Mesenteric fat pad (tissue), 1 donor: Measurements from ENCODE around the gene RBM33. TPM values are rescaled to one million over a fixed set of nuclear protein-coding genes. Genes with fewer than 3 reads are reported as not detected.

Source experiments
- DNase-seq: peaks from one replicate; pipeline ENCODE4 v3.0.0-alpha.2; 2020; ENCODE audit warnings: low spot score
- total RNA-seq: library from RNA; stranded (reverse); fragmentation: NEBNext Ultra II Directional; extraction: Animal tissue kit (Norgen Biotek cat#: 25700); gene quantifications from one replicate; pipeline ENCODE4 v1.2.1, GENCODE V29; 2021
- donor health status: DM: yes; HTN: yes; CAD: no.

The RBM33 gene
- total RNA-seq, 1 donor from 2014 or later, result 43.7 TPM

DNA sequence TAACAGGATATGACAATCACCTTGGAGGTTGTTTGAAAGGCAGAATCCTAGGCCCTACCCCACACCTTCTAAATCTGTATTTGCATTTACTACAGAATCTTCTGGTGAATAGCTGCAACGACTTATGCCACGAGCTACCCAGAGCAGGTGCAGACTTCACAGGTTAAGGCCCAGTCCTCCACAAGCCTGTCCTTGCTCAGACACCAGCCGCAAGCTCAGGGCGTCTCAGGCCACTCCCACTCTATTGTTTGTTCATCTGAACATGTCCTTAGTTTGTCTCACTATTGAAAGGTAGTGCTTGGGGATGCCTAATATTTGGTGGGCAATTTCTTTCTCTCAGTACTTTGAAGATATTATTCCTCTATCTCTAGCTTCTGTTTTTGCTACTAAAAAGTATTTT is 18.9 kb upstream of the RBM33 start:
- DNase-seq, result no peak

DNA sequence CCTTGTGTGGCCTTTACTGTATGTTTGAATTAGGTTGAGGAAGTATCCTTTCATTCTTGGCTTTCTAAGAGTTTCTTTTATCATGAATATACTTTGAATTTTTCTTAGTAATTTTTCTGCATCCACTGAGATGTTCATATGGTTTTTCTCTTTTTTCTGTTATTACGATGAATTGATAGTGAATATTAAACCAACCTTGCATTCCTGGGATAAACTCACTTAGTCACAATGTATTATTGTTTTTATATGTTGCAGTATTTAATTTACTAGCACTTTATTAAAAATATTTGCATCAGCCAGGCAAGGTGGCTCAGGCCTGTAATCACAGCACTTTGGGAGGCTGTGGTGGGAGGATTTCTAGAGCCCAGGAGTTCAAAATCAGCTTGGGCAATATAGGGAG is 15.3 kb upstream of the RBM33 start:
- no peak for DNase-seq

DNA sequence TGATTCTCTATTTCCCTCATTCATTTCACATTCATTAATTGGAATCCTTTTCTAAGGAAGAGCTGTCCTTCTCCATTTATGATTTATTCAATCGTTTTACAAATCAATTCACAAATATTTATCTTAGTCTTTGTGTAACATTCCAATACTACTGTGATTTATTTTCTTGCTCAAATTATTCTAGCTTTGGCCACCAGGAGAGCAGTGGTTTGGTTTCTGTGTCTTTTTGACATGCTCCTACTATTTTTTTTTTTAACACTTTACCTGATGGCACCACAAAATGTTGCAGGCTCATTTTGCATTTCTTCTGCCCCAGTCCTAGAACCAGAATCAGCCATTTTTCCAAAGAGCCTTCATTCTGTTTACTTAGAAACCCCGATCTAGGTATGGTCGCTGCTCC is 13.3 kb upstream of the RBM33 start:
- no peak for DNase-seq

DNA sequence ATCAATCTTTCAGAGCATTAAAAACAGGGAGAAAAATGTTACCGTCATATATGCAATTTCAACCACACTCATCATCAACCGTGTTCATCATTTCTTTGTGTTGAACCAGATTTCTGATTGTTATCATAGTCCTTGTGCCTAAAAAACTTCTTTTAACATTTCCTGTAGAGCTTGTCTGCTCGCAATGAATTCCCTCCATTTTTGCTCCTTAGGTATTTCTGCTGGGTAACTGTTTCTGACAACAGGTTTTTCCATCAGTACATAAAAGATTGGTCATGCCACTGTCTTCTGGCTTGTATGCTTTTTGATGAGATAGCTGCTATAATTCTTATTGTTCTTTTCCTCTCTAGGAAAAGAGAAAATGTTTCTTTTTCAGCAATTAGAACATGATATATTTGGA is 8.6 kb upstream of the RBM33 start:
- DNase-seq, result no peak

DNA sequence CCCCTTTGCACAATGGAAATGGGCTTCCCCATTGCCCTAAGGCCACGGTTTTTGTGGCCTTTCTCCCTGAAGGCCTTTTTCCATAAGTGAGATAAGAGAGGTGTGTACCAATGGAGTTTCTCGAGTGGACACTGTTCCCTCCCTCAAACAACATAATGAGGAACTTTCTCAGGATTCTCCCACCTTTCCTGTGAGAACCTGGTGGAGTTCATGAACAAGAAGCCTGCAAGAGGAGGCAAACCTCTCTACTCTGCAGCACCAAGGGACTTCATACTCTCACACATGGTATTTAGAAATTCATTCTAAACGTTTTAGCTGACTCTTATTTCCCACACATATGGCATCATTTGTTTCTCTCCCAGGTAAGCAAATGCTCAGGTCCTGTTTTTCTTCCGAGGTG is 7.3 kb upstream of the RBM33 start:
- no peak for DNase-seq

DNA sequence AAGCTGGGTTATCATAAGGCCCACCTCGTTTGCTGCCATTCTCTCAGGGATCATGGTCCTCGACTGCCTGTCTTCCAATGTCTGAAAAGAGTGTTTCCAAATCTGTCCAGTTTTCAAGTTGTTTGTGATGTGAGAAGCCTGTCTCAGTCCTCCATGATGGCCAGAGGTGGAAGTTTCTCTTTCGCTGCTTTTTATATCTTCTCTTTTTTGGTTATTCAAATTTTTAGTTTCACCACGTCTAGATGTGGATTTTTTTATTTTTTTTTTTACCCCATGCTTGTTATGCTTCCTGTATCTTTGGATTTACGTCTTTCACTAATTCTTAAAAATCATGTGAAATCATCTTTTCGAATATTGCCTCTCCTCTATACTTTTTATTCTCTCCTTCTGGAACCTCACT is 6.1 kb upstream of the RBM33 start:
- DNase-seq, result no peak

DNA sequence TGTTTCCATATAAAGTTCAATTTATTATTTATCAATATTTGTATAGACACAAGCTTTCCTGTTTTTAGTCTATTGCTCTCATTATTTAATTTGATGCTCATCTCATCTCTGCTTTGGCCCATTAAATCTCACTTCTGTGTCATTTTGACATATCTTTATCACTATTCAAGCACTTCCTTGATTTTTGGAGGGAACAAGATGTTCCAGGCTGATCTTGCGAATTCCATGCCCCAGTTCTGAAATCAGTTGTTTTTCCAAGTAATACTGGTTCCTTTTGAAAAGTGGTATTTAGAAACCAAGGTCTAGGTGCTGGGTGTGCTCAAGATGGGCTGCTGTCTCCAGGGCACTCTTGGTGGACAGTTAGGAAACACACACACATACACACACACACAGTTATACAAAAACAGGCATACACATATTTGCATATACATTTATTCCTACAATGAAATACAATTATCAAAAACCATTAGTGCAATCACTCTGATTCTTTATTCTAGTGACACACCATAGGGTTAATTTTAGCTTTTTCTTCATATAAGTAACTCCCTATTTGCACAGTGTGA is 4.4 kb upstream of the RBM33 start:
- DNase-seq, result no peak

DNA sequence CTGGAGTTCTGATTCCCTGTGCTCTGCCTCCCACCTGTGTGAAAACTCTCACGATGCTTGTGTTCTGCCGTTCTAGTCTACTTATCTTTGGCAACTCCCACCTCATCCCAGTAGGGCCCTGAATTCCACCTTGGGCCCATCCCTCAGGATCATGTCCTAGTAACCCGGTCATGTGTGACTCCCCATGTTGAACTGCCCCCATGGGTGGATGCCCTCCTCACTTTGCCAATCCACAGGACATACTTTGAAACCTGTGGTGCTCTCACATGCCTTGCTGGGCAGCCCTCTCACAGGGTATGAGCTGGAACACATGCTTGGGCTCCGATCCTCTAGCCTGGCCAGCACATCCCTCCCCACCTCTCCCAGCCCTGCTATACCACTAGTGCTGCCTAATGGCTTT is 3.8 kb upstream of the RBM33 start:
- no peak for DNase-seq

DNA sequence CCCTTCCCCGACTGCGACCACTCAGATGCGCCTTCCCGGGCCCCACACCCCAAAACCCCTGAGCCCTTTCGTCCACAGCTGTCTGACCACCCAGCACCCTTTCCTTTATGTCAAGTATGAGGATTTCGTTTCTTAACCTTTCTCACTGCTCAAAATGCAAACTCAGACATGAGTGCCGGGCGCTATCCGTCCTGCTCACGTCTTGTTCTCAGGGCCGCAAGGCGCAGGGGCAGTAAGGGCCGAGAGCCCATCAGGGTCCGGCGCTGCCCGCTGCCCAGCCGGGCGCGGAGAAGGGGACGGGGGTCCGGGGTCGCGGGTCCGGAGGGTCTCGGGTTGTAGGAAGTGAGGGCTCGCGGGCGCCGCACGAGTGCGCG is 670 bp upstream of the RBM33 start:
- DNase-seq, result no peak

DNA sequence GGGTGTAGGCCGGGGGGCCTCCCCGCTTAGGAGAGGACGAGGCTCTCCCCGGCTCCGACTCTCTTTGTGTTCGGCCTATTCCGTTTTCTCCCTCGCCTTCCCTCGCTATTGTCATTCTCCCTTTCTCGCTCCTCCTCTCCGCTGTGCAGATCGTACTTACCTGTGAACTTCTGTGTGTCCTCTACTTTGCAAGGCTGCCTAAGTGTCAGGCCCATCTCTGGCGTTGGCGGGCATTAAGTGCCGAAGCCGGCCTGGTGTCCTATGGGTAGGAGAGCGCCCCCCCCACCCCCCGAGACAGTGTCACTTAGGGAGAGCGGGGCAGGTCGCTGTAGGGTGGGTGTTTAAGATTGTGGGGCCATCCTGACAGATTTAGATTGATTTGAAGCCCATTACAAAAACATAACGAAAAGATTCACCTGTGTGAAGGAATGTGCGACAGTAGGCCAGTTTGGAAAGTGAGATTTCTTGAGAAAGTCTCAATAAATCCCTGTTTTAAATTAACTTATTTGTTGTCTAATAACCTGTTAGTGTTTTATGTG is 579 bp downstream of the RBM33 start:
- no peak for DNase-seq

DNA sequence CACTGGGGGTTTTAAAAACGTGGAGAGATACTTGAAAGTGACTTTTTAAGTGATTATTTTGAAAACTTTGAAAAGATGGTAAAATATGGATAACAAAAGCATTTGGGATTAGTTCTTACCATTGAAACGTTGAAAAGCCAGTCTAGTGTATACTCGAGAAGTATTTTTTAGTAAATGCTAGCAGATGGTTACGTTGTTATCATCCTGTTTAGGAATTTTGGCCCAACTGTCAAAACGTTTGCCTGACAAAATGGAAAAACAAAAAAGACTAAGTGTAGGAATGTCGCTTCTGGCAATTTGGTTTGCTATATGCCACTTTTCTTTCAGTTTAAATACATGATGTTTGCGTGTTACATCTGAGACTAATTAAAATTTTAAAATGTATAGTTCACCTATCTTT is 1.2 kb downstream of the RBM33 start:
- DNase-seq, result no peak

DNA sequence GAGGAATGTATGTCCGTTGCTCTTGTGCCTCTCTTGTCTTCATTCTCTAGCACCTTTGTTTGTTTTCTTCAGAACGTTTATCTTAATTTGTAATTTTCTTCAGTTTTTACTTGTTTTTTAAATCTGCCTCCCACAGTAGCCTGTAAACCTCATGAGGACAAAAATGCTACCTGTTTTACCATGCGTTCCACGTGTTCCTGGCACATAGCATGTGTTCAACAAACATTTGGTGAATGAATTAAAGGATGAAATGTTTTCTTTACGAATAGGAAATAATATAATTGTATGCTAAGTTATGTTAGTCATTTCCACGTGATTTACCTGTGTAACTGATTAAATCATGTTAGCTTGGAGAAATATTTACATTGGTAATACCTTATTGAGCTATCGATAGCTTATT is 2.2 kb downstream of the RBM33 start:
- no peak for DNase-seq

DNA sequence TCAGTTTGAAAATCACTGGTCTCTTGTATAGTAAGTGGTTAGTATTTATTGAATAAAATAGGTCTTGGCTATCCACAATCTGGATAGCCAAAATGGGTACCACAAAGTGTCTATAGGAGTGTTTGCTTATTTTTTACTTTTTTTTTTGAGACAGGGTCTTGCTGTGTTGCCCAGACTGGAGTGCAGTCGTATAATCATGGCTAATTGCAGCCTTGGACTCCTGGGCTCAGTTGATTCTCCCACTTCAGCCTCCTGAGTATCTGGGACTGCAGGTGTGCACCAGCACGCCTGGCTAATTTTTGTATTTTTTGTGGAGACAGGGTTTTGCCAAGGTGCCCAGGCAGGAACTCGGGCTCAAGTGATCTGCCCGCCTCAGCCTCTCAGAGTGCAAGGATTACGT is 2.8 kb downstream of the RBM33 start:
- no peak for DNase-seq

DNA sequence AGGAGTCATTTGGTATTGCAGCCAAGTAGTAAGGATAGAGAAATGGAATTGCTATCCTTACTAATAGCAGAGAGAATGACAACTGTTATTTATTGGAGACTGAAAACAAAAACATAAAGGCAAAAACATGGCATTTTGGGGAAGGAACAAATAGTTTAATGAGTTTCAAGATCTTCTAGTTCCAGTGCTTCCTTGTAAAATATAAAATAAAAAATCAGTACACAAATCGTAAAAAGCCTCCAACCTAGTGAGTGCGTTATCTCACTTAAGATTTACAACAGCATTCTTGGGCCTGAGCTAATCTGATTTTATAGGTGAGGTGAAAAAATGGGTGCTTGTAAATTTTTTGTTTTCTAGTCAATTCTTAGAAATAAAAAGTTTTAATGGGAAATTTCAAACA is 3.3 kb downstream of the RBM33 start:
- DNase-seq, result no peak

DNA sequence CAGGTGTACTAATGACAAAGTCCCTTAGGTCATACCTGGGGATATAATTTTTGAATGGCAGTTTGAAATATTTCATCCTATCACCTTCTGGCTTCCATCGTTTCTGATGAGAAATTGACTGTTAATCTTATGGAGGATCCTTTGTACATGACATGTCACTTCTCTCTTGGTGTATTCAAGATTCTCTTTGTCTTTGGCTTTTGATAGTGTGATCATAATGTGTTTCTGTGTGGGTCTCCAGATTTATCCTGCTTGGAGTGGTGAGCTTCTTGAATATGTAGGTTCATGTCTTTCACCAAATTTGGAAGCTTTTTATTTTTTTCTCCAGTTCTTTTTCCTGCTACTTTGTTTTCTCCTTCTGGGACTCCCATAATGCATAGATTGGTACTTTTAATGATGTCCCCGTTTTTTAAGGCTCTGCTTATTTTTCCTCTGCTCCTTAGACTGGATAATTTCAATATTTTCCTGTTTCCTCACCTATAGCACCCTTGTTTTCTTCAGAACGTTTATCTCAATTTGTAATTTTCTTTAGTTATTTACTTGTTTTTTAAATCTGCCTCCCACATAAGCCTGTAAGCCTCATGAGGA is 4.4 kb downstream of the RBM33 start:
- DNase-seq, result no peak

DNA sequence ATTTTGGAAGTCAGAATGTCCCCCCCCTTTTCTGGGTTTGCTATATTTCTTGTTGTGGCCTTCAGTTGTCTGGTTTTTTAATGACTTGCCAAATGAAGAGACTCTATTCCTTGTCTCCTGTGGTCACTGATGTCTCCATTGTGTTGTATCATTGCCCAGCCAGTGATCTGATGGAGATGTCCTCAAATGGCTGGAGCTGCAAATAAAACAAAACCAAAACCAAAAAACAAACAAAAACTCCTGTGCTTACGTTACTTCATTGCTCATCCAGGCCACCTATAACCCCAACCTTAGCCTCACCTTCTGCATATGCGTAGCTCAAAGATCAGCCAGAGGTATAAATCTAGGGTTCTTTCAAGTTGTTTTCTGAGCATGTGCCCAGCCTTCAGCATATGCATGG is 5.1 kb downstream of the RBM33 start:
- no peak for DNase-seq

DNA sequence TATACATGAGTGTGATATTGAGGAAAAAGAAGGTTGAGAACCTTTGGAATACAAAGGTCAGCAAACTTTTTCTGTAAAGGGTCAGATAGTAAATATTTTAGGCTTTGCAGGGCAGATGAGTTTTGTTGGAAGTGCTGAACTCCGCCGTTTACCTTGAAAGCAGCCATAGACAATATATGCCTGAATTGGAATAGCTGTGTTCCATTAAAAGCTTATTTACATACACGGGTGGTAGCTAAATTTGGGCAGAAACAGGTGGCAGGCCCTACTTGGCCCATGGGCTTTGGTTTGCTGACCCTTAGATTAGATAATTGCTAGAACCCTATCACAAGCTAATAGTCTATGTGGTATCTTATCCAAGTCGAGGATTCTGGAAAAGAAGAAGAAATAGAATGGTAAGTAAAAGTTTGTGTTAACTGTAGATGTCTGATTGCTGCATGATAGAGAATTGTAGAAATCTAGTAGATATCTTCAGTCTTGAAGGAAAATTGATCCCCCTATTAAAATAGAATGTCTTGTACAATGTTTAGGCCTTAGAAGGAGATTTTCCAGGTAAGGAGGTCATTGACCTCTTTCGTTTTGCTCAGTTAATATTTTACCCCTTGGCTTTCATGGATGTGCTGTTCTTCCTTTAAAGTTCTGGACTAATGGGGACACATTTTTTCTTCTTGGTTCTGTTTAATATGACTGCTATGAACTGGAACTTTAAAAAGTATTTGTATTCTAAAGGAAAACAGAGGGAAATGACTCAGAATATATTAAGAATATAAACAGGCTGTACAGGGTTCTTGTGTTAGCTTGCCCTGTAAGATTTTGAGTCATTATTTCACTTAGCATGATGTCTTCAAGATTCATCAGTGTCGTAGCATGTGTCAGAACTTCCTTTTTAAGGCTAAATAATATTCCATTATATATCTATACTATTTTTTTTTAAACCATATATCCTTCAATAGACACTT is 8.0 kb downstream of the RBM33 start:
- DNase-seq, result no peak

DNA sequence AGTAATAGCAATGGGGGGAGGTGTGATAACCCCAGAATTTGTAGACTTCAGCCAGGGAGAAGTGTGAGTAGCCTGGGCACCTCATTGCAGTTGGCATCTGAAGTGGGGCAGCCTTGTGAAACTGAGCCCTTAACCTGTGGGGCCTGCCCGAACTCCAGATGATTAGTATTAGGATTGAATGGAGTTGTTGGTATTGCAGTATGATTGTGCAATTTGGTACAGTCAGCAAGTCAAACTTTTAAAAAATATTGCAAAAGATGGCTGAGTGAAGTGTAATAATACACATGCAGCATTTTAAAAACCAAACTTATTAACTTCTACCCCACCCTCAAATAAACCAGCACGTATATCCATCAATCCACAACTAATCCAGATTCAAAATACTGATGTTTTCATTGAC is 9.3 kb downstream of the RBM33 start:
- DNase-seq, result no peak

DNA sequence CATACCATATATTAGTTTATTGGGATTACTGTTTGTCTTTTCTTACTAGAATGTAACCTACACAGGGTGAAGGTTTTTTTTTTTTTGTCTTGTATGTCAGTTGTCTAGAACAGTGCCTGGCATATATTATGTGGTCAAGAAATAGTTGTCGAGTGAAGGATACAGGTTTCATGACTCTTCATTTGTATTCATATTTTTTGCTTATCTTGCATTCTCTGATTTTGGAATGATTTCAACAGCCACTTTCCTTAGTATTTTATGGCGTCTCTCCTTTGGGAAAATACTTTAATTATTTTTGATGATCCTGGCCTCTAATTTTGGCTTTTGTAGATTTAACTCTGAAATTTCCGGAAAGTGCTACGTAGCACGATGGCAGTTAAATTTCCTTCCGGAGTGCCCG is 12.4 kb downstream of the RBM33 start:
- DNase-seq, result no peak

DNA sequence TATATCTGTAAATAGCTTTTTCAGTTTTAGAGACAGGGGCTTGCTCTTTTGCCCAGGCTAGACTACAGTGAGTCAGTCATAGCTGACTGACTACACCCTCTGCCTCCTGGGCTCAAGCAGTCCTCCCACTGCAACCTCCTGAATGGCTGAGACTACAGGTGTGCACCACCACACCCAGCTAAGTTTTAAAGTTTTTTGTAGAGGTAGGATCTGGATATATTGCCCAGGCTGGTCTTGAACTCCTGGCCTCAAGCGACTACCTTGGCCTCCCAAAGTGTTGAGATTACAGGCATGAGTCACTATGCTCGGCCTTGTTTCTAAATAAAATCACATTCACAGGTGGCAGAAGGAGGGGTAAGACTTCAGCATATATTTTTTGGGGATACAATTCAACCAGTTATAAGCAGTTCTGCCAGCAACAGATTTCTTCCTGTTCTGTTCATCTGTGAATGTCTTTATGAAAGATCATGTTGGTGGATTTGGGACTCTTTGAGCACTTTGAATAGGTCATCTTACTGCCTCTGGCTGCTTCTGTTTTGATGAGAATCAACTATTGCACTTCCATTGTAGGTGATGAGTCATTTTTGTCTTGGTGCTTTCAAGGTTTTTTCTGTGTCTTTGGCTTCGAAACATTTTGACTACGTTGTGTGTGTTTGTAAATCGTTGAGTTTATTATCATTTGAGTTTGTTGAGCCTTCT is 15.7 kb downstream of the RBM33 start:
- DNase-seq, result no peak

DNA sequence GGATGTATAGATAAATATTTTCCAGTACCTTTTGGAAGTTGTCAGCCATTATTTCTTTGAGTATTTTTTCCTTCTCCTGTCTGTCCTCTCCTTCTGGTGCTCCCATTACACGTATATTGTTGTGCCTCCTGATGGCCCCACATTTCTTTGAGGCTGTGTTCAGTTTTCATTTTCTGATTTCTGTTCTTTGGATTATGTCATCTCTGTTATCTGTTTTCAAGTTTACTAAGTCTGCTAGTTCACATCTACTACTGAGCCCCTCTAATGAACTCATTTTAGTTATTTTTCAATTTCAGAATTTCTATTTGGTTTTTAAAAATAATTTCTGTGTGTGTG is 16.3 kb downstream of the RBM33 start:
- no peak for DNase-seq
